Measurements from ENCODE around the gene DNAH8.
A peak's percentile ranks its signal among the peaks of the same experiment; 100 is the strongest.

Gene DNAH8

DNA sequence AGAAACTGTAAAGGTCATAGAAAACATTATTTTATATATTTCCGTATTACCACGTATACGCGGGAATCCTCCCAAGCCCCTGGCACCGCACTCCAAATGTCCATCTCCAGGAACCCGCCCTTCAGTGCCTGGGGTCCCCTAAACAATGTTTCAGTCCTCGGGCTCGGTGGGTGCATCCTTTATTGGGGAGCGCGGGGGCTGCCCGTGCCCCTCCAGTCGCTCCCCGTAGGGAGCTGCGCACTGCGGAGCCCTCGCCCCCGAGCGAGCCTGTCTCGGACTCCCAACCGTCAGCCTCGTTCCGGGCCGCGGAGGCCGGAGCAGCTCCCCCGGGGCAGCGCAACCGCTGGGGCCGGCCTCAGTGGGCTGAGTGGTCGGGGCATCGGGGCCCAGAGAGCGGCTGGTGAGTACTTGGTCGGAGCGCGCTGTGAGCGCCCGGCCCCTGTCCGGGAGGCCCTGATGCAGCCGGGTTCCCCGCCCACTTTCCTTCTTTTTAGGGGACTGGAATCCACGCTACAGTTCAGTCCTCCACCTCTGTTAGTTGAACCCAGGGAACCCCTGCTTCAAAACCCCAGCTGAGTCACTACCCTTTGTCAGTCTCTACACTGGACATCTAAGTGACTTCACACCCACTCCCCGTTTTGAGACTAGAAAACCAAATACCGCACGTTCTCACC is at the start of gene DNAH8:
TSS of gene DNAH8 (plus strand) at position 296 of the 674 bp plus-strand sequence. CDS start 7,499 bp downstream, outside the sequence.
- peaks cover 34% of the 10 kb centered on the region for H3K4me1 Mint-ChIP-seq (ENCODE audit: low read depth)
- H3K36me3 Mint-ChIP-seq (ENCODE audit: low read depth), result no peaks in the 10 kb centered on the region
- peak within 1 kb of the TSS; percentile 82 for H3K27ac Mint-ChIP-seq
- peaks cover 38% of the 10 kb centered on the region for H3K27me3 Mint-ChIP-seq
- no peaks in the 10 kb centered on the region for H3K9me3 Mint-ChIP-seq
- peak within 1 kb of the TSS; percentile 67 for H3K4me3 Mint-ChIP-seq

DNA sequence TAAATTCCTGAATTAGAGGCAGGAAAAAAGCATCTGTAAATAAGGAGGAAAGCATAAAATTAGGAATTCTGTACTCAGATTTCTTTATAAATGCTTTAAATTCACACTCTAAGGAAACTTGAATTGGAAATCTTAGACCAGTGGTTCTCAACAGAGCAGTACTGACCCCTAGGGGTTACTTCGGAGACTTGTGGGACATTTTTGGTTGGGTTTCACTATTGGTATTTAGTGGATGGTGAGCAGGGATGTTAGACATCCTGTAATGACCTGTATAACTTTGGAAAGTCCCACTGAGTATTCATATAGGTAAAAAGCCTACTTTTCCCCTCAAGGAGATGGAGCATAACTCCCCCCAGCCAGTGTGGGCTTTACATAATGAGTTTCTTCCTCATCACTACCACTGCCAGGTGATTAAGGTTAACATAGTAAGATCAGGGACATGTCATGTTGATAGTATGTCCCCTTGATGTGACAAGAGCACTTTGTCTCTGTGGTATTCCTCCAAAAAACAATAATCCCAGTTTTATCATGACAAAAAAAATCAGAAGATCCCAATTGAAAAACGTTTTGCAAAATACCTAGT is 43.1 kb upstream of the DNAH8 start:
- Mint-ChIP-seq H3K4me1 (ENCODE audit: low read depth) (peaks cover 46% of the 10 kb centered on the region), H3K4me3 (no peak overlapping the region), H3K36me3 (ENCODE audit: low read depth) (peaks cover 32% of the 10 kb centered on the region), H3K9me3 (peaks cover 4% of the 10 kb centered on the region), H3K27me3 (no peaks in the 10 kb centered on the region), H3K27ac (peak overlapping the region; percentile 73)

GRCh38 chr6:38673397-38674165 is 41.5 kb upstream of the DNAH8 start:
- H3K27me3 Mint-ChIP-seq, result no peaks in the 10 kb centered on the region
- peaks cover 48% of the 10 kb centered on the region for H3K36me3 Mint-ChIP-seq (ENCODE audit: low read depth)
- H3K4me3 Mint-ChIP-seq, result peak overlapping the region; percentile 37
- peaks cover 4% of the 10 kb centered on the region for H3K9me3 Mint-ChIP-seq
- H3K4me1 Mint-ChIP-seq (ENCODE audit: low read depth), result peaks cover 57% of the 10 kb centered on the region
- peak overlapping the region; percentile 79 for H3K27ac Mint-ChIP-seq

GRCh38 chr6:38676236-38676973 is 38.7 kb upstream of the DNAH8 start:
- Mint-ChIP-seq H3K36me3 (ENCODE audit: low read depth) (peaks cover 65% of the 10 kb centered on the region), H3K9me3 (peaks cover 4% of the 10 kb centered on the region), H3K4me3 (no peak overlapping the region), H3K4me1 (ENCODE audit: low read depth) (peaks cover 59% of the 10 kb centered on the region), H3K27ac (peak overlapping the region; percentile 13), H3K27me3 (no peaks in the 10 kb centered on the region)

DNA sequence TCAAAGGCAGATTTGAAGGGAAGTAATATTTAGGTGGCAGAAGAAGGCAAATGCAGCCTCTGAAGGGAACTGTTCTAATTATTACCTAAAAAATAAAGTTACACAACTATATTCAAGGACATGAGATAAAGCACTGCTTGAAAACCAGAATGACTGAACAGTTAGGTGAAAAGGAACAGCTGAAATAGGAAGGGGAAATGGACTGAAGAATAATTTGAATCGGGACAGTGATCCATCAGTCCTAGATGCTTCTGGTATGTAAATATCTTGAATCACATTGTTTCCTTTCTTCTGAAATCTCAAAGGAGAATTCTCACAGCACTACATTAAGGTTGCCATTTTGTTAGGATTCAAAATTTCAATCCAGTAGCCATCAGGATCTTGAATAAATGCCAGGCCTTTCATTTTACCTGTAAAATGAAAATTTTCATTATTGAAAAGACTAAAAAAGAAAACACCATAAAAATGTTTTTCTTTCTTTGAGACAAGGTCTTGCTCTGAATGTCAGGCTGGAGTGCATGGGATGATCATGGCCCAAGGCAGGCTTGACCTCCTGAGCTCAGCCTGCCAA is 38.1 kb upstream of the DNAH8 start:
- H3K27me3 Mint-ChIP-seq, result no peaks in the 10 kb centered on the region
- H3K9me3 Mint-ChIP-seq, result peaks cover 4% of the 10 kb centered on the region
- H3K36me3 Mint-ChIP-seq (ENCODE audit: low read depth), result peaks cover 72% of the 10 kb centered on the region
- peaks cover 57% of the 10 kb centered on the region for H3K4me1 Mint-ChIP-seq (ENCODE audit: low read depth)
- peak overlapping the region; percentile 13 for H3K27ac Mint-ChIP-seq
- H3K4me3 Mint-ChIP-seq, result no peak overlapping the region

DNA sequence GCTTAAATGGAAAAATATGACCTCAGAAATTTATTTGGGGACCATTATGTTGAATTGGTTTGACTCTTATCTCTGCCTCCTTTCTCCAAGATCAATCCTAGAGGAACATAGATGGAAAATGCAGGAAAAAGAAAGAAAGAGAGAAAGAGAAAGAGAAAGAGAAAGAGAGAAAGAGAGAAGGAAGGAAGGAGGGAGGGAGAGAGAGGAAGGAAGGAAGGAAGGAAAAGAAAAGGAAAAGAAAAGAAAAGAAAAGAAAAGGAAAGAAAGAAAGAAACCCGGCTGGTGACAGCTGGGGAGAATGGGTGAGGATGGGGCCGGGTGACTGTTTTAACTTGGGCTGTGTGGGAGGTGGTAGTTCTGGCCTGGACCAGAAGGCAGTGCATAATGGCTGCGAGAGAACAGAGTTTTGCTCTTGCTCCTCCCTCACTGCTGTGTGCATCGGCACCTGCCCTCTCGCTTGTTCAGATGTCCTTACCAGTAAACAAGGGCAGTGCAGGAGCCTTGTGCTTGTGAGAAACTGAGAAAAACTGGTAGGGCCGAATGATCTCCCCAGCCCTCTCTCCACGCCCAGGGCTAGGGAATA is 36.8 kb upstream of the DNAH8 start:
- H3K4me3 Mint-ChIP-seq, result no peak overlapping the region
- peaks cover 82% of the 10 kb centered on the region for H3K36me3 Mint-ChIP-seq (ENCODE audit: low read depth)
- peaks cover 4% of the 10 kb centered on the region for H3K9me3 Mint-ChIP-seq
- H3K27ac Mint-ChIP-seq, result peak overlapping the region; percentile 33
- H3K27me3 Mint-ChIP-seq, result no peaks in the 10 kb centered on the region
- peaks cover 47% of the 10 kb centered on the region for H3K4me1 Mint-ChIP-seq (ENCODE audit: low read depth)

GRCh38 chr6:38679668-38680067 is 35.4 kb upstream of the DNAH8 start:
- Mint-ChIP-seq H3K36me3 (ENCODE audit: low read depth) (peaks cover 82% of the 10 kb centered on the region), H3K4me3 (no peak overlapping the region), H3K27ac (no peak overlapping the region), H3K27me3 (no peaks in the 10 kb centered on the region), H3K9me3 (no peaks in the 10 kb centered on the region), H3K4me1 (ENCODE audit: low read depth) (peaks cover 33% of the 10 kb centered on the region)

- H3K36me3 Mint-ChIP-seq (ENCODE audit: low read depth), result peaks cover 76% of the 10 kb centered on the region
These were observed 33.3 kb upstream of the DNAH8 start for GRCh38 chr6:38681850-38682249.

DNA sequence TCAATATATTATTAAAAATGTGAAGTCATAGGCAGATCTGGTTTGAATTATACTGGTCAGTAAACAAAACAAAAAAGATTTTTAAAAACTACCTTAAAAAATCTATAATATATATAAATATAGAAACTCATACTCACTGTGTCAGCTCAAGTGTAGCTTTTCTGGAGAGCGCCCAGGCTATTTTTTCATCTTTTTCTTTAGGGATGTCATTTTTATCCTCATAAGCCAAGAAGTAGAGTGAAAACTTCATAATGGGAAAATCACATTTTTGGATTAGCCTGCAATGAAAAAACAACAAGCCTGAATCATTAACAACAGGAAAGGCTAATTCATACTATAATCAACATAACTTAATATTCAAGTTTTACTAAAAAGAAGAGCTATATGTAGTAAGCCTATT is 30.9 kb upstream of the DNAH8 start:
- Mint-ChIP-seq H3K9me3 (no peaks in the 10 kb centered on the region), H3K27ac (no peak overlapping the region), H3K4me3 (no peak overlapping the region), H3K36me3 (ENCODE audit: low read depth) (peaks cover 69% of the 10 kb centered on the region), H3K27me3 (no peaks in the 10 kb centered on the region), H3K4me1 (ENCODE audit: low read depth) (peaks cover 18% of the 10 kb centered on the region)

More at GRCh38 chr6:38681850-38682249, 33.3 kb upstream of the DNAH8 start:
- Mint-ChIP-seq H3K9me3 (no peaks in the 10 kb centered on the region), H3K4me3 (no peak overlapping the region), H3K4me1 (ENCODE audit: low read depth) (peaks cover 21% of the 10 kb centered on the region), H3K27ac (peak overlapping the region; percentile 15), H3K27me3 (no peaks in the 10 kb centered on the region)

GRCh38 chr6:38684904-38685303 is 30.2 kb upstream of the DNAH8 start:
- peaks cover 70% of the 10 kb centered on the region for H3K36me3 Mint-ChIP-seq (ENCODE audit: low read depth)
- no peaks in the 10 kb centered on the region for H3K9me3 Mint-ChIP-seq
- H3K27me3 Mint-ChIP-seq, result no peaks in the 10 kb centered on the region
- H3K4me3 Mint-ChIP-seq, result no peak overlapping the region
- peaks cover 21% of the 10 kb centered on the region for H3K4me1 Mint-ChIP-seq (ENCODE audit: low read depth)
- no peak overlapping the region for H3K27ac Mint-ChIP-seq

- no peak overlapping the region for H3K27ac Mint-ChIP-seq
These were observed 28.7 kb upstream of the DNAH8 start for GRCh38 chr6:38686270-38687042.

DNA sequence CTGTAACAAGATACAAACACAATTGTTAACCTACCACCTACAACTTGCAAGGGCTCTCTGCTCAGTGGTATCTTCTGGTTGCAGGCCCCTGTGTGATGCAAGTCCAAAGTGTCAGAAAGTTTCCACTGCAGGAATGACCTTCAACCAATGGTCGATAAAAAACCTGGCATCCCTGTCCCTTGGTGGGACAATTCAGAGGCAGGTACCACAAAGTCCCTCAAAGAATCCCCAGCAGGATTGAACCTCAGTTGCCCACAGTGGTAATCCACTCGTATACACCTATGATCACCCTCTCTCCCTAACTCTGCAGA is 28.1 kb upstream of the DNAH8 start:
- Mint-ChIP-seq H3K36me3 (ENCODE audit: low read depth) (peaks cover 58% of the 10 kb centered on the region), H3K27me3 (no peaks in the 10 kb centered on the region), H3K27ac (no peak overlapping the region), H3K4me1 (ENCODE audit: low read depth) (peaks cover 21% of the 10 kb centered on the region), H3K9me3 (no peaks in the 10 kb centered on the region), H3K4me3 (no peak overlapping the region)

More at GRCh38 chr6:38686270-38687042, 28.7 kb upstream of the DNAH8 start:
- no peak overlapping the region for H3K4me3 Mint-ChIP-seq
- H3K9me3 Mint-ChIP-seq, result no peaks in the 10 kb centered on the region
- peaks cover 21% of the 10 kb centered on the region for H3K4me1 Mint-ChIP-seq (ENCODE audit: low read depth)
- no peaks in the 10 kb centered on the region for H3K27me3 Mint-ChIP-seq
- H3K36me3 Mint-ChIP-seq (ENCODE audit: low read depth), result peaks cover 60% of the 10 kb centered on the region

DNA sequence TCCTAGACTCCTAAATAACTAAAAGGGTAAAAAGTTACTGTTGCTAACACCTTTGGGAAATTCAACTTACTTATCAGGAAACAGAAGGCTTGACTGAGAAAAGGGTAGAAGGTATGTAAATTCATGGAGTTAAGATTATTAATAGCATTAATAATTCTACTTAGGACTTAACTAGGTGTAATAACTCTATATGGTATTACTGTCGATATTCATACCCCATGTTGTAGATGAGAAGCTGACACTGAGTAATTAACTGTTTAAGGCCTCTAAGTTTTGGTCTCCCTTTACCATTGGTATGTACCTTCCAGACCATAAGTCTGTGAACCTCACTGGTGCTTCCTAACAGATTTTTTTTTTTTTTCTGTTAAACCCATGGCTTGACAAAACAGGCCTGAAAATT is 27.6 kb upstream of the DNAH8 start:
- Mint-ChIP-seq H3K36me3 (ENCODE audit: low read depth) (peaks cover 54% of the 10 kb centered on the region), H3K27me3 (no peaks in the 10 kb centered on the region), H3K9me3 (no peaks in the 10 kb centered on the region), H3K4me1 (ENCODE audit: low read depth) (peaks cover 21% of the 10 kb centered on the region), H3K27ac (no peak overlapping the region), H3K4me3 (no peak overlapping the region)
